ENCODE results near the gene ZNF664.
"Not testable (repeated sequence)": the region's sequence is repeated elsewhere in the genome, so short reads cannot be mapped to it uniquely, and the experiment has no call there.

ZNF664 gene

DNA sequence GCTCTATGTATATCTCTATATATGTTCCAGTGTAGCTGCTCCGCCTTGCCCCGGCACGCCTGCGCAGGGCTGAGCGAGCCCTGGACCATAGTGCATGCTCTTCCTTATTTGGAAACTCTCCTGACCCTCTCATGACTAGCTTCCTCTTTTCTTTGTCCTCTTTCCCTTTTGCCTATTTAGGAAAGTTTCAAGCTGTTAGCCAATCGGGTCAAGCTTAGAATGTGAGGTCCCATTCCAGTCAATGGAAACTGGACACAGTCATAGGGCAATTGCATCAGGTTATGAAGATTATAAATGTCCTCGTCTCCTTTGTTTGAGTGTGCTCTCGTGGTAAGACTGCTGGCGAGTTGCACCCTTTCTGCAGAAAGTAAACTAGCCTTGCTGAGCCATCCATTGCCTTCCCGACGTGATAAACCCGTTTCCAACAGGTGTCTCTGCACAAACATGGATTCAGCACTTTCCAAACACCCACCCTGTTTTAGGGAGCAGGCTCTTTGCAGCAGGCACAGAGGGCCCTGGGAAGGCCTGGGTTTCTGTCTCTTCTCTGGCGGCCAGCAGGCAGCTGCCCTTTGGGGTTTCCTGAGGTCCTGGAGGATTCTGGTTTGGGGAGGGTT, 31.3 kb upstream of the ZNF664 start:
- DNase-seq = no peak

GRCh38 chr12:123942238-123942653, 30.8 kb upstream of the ZNF664 start:
- peak; percentile 79 for DNase-seq

- peak; percentile 28 for DNase-seq
Measured at GRCh38 chr12:123942911-123943648, 29.9 kb upstream of the ZNF664 start.

- DNase-seq = no peak
Measured at GRCh38 chr12:123943816-123944215, 29.2 kb upstream of the ZNF664 start.

GRCh38 chr12:123944696-123945095, 28.3 kb upstream of the ZNF664 start:
- DNase-seq = no peak

DNA sequence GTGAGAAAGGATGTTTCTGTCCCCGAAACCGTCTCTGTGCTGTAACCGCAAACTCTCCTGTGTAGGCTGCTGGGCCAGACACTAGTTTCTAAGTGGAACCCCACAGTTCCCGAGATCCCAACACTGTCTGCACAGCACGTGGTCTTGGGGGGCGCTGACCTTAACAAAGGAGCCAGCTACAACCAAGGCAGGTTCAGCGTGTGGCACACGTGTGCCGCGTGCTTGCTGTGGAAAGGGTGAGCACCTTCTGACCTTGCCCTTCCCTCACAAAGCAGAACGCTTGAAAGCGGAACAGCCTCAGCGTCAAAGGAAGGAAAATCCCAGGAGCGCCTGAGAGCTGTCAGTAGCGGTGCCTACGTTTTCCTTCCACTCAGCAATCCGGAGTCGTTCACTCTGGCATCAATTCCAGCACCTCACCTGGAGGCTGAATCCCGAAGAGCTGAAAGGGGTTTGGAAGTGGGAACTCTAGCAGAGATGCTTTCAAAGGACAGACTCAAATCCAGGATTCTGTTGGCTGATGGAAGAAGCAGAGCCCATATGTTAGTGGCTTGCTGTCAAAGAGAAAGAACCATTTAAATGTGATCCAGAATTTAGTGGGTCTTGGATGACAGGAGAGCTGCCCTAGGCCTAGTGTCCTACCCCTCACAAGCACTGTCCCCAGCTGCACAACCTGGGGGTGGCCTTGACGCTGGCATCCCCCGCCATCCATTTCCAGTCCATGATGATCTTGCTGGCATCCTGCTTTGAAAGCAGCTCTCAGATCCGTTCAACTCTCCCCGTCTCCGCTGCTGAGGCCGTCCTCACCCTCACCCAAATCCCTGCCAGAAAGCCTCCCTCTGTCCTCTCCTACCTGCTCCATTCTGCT, 27.5 kb upstream of the ZNF664 start:
- no peak for DNase-seq

DNA sequence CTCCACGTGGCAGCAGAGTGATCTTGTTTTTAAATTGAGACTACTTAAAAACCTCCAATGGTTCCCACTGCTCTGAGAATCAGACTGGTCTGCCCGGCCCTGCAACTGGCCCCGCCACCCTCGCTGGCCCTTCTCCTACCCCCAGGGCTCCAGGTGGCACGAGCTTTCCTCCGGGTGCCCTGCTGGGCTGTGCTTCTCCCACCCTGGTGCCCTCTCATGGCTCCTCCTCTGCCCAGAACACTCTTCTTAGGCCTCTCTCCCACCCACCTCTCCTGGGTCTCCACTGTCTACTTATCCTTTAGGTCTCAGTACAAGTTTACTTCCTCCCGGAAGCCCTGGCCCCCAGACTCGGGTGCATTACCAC, 26.9 kb upstream of the ZNF664 start:
- DNase-seq = no peak

DNA sequence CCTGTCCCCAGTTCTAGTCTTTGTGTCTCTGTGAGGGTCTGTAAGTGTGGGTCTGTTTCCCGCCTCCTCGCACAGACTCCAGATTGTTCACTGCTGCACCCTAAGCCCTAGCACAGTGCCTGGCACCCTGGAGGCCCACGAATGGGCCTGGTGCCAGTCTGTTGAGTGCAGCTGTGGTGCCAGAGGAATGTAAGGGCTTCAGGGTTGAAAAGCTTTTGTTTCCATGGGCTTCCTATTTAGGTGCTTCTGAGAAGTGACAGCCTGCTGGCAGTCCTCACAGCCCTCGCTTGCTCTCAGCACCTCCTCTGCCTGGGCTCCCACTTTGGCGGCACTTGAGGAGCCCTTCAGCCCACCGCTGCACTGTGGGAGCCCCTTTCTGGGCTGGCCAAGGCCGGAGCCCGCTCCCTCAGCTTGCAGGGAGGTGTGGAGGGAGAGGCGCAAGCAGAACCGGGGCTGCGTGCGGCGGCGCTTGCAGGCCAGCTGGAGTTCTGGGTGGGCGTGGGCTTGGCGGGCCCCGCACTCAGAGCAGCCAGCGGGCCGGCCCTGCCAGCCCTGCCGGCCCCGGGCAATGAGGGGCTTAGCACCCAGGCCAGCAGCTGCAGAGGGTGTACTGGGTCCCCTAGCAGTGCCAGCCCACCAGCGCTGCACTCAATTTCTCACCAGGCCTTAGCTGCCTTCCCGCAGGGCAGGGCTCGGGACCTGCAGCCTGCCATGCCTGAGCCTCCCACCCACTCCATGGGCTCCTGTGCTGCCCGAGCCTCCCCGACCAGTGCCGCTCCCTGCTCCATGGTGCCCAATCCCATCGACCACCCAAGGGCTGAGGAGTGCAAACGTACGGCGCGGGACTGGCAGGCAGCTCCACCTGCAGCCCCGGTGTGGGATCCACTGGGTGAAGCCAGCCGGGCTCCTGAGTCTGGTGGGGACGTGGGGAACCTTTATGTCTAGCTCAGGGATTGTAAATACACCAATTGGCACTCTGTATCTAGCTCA, 26.2 kb upstream of the ZNF664 start:
- DNase-seq = not testable (repeated sequence)

DNA sequence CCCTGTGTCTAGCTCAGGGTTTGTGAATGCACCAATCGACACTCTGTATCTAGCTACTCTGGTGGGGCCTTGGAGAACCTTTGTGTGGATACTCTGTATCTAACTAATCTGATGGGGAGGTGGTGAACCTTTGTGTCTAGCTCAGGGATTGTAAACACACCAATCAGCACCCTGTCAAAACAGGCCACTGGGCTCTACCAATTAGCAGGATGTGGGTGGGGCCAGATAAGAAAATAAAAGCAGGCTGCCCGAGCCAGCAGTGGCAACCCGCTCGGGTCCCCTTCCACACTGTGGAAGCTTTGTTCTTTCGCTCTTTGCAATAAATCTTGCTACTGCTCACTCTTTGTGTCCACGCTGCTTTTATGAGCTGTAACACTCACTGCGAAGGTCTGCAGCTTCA, 25.5 kb upstream of the ZNF664 start:
- not testable (repeated sequence) for DNase-seq

GRCh38 chr12:123948401-123948795, 24.6 kb upstream of the ZNF664 start:
- DNase-seq = no peak

DNA sequence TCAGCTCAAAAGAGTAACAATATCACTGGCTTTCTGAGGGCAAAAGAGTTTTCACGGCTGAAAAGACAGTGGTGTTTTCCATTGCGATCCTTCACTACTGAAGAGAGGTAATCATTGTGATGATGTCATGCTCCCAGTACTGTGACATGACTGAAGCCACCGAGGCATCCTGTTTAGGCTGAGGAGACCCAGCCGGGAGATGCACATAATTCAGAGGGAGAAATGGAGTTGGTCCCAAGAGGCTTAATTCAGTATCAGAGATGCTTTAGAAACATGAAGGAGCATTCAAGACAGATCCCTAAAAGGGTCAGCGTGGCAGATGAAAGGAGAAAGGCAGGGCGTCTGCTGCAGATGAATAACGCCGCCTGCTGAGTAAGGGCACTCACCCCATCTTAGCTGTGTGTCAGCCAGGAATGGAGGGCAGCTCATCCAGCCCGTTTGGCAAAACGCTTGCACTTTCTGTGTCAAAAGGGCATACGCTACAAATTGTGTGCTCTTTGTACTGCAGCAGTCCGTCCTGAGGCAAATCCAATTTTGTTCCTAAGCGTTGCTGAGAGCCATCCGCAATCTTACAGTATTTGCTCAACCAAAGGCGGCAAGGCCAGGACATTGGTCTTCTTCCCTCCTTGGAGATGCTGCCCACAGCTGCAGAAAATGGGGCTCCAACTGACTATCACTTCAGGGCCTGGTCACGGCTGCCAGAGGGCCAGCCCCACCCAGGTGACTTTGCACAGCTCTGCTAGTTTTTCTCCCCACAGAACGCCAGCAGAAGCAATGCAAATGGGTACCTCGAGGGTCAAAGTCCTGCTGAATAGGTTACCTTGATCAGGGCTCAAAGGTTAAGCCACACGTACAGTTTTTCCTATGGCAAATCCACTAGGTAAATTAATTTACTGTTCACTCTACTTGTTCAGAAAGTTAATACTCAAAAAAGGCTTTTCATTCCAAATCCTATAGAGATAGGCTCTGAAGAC, 23.9 kb upstream of the ZNF664 start:
- no peak for DNase-seq

GRCh38 chr12:123949770-123950165, 23.2 kb upstream of the ZNF664 start:
- no peak for DNase-seq

DNA sequence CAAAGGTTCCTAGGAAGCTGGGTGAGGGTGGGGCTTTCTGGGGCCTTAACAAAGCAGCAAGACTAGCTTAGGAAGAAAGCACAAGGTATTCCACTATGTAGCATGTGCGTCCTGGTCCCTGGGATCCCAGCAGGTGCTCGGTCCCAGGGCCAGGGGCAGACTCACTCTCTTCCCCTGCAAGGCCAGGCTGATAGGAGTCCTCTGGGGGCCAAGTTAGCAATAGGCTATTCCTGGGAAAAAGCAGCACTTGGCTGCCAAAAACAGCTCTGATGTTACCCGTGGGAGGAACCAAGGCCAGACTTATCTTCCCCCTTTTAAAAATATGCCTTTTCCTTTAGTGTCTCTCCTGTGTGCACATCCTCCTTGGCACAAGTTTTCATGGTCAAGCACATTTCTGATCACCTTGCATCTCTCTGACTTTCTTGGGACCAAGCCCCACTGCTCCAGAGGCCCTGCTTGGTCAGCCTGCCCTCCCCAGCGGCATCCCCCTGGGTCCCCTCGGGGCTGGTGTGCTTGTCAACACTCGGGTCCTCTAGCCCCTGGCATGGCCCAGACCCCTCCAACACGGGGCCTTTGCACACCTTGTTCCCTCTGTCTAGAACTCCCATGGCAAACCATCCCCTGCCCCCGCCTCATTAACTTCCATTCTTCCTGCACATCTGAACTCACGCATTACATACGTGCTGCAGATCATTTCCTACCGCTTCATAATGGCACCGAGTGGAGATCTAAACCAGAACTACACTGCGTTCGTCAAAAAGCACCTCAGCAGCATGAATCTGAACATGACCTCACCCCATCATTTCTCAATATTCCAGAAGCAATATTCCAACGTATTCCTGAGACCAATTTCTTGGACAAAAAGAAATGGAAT, 22.3 kb upstream of the ZNF664 start:
- DNase-seq = no peak

- DNase-seq = no peak
Measured at GRCh38 chr12:123951467-123951866, 21.5 kb upstream of the ZNF664 start.

GRCh38 chr12:123952037-123952436, 21.0 kb upstream of the ZNF664 start:
- no peak for DNase-seq

DNA sequence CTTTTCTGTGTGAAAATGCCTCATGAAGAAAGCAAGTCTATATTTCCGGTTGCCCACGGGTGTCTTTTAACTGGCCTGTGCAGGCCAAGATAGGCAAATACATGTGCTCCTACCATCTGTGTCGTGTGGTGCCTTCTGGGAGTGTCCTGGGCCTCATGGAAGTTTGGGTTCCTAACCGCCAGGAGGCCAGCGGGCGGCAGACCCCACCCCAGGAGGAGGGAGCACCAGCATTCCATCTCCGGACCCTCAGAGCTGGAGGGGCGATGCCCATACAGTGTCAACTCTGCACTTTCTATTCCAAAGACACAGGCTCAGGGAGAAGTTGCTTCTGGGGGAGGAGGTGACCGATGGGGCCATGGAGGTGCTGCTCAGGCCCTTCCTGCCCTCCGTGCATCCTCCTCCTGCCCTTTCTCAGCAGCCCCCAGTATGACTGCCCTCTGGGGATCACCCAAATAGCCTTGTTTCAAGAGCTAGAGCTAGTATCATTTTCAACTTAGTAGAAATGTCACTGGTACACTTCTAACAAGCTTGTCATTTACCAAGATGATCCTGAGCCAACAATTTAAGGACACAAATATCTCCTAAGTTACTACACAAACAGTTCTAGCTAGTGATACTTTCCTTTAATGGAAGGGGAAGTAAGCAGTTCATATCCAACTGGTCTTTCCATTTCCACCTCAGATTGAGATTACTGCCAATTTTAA, 18.2 kb upstream of the ZNF664 start:
- no peak for DNase-seq

- no peak for DNase-seq
Measured at GRCh38 chr12:123956249-123956648, 16.8 kb upstream of the ZNF664 start.

DNA sequence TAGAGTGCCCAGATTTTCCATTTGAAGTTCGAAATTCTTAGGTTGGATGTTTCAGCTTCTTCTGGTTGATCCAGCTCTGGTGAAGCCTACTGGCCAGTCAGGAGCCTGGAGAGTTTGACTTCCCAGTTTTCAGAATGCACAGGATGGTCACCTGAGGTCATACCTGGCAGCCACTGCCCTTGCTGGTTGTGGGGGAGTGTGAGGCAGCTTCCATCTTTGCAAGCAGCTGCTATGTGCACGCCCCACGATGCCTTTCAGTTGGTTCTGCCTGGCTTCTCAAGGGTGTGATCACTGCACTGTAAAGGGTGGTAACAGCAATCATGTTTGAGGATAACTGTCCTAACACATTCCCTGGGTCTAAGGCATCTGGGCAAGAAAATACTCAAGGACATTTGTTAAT, 15.8 kb upstream of the ZNF664 start:
- DNase-seq = no peak

DNA sequence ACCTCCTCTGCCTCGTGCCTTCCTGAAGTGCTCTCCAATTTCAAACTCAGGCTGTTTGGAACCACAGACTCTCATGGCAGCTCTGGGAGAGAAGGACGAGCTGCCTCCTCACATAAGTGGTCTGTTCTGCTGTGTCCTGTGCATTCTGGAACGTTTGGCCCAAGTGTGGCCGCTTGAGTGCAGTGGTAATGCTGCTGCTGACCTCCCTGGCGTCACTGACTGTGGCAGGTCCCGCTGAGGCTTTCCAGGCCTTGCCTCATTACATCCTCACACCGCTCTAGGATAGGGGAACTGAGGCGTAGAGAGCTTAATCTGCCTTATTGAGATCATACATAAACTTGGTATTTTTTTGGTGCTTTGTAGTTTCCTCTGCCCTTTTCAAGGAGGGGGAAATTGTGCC, 14.6 kb upstream of the ZNF664 start:
- no peak for DNase-seq

DNA sequence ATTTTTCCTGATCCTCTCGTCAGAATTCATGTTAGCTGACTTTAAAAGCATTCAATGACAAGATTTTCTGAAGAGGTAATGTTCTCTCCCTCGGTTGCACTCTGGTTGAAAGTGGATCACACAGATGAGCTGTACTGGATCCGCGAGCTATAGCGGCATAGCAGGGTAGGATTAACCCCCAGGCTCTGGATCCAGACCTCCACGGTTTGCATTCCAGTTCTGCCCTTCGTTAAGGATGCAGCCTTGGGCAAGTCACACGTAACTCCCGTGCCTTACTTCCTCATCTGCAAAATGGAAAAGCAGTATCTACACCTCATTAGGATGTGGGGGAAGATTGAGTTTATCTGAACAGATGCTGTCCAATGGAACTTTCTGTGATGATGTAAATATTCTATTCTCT, 14.1 kb upstream of the ZNF664 start:
- no peak for DNase-seq

Data from fibroblast of upper back skin (primary cell).